ENCODE results near the gene SPDYE18. TPM values are rescaled to one million over a fixed set of nuclear protein-coding genes. Genes with fewer than 3 reads are reported as not detected.
"Not testable (repeated sequence)": the region's sequence is repeated elsewhere in the genome, so short reads cannot be mapped to it uniquely, and the experiment has no call there.

The SPDYE18 gene
- total and polyA plus RNA-seq, 2 experiments from 2014 or later: 0.69 TPM; not detected in 1

GRCh38 chr7:77002104-77002503, 60.3 kb downstream of the SPDYE18 start:
- H2AFZ ChIP-seq; H3K27ac ChIP-seq; H3K4me1 ChIP-seq (ENCODE audit: insufficient read depth); H3K79me2 ChIP-seq; H3K4me3 ChIP-seq; H3K36me3 ChIP-seq (replicated peaks; ENCODE audit: insufficient read depth, low read depth); DNase-seq (ENCODE audit: low spot score); H3K9me2 ChIP-seq (replicated peaks; ENCODE audit: insufficient read depth); H3K4me2 ChIP-seq; H4K20me1 ChIP-seq (ENCODE audit: insufficient read depth, poor library complexity, severe bottlenecking); H3K9me3 ChIP-seq (ENCODE audit: low read depth); H3K27me3 ChIP-seq: not testable (repeated sequence)
- 88% methylated on average over 13 of the region's 15 CpGs for WGBS (ENCODE audit: low lambda C conversion rate, missing lambda C conversion rate)

Small RNAs within 50 kb of the gene (small RNA-seq; reads per million reads assigned to genes)
- not detected for gene RF00019

Other genes with a start within 250 kb of the SPDYE18 start
- gene SPDYE17, start 30.2 kb downstream of the SPDYE18 start, total RNA-seq: not detected in 2 replicates
- gene SPDYE17, start 30.2 kb downstream of the SPDYE18 start, polyA plus RNA-seq: not detected in 2 replicates
- gene CCDC146, start 60.1 kb upstream of the SPDYE18 start, total RNA-seq: 4.0 and 5.8 TPM in 2 replicates
- 1.9 and 2.4 TPM in 2 replicates for gene CCDC146, start 60.1 kb upstream of the SPDYE18 start, polyA plus RNA-seq
- gene FGL2, start 137.3 kb upstream of the SPDYE18 start, total RNA-seq: 0.80 and 1.2 TPM in 2 replicates
- 0.57 and 0.83 TPM in 2 replicates for gene FGL2, start 137.3 kb upstream of the SPDYE18 start, polyA plus RNA-seq

Measured in hepatocyte (in vitro differentiated cells).